ENCODE measurements around the gene ABTB2. TPM values are rescaled to one million over a fixed set of nuclear protein-coding genes. Genes with fewer than 3 reads are reported as not detected.

ABTB2 gene
- total RNA-seq, 2 donors from 2014 or later = 5.8 to 11.1 TPM

- Histone ChIP-seq H3K4me1 (no peaks in the 10 kb centered on the region), H3K4me3 (no peak overlapping the region), H3K36me3 (no peaks in the 10 kb centered on the region), H3K27ac (no peak overlapping the region), H3K9ac (ENCODE audit: low read depth in 2 of 2, low read length in 2 of 2) (no peak overlapping the region), H3K9me3 (no peaks in the 10 kb centered on the region), H3K27me3 (no peaks in the 10 kb centered on the region)
- TF ChIP-seq CTCF (IDR thresholded peaks at IDR 0.05) = no peak
- no peak for DNase-seq
- intact Hi-C loops (cut with DNase I) = no loop called here
These were observed 168.6 kb downstream of the ABTB2 start for GRCh38 chr11:34189191-34189590.

GRCh38 chr11:34188181-34188580, 169.6 kb downstream of the ABTB2 start:
- Histone ChIP-seq H3K4me3 (no peak overlapping the region), H3K9ac (ENCODE audit: low read depth in 2 of 2, low read length in 2 of 2) (no peak overlapping the region), H3K27me3 (no peaks in the 10 kb centered on the region), H3K27ac (no peak overlapping the region), H3K36me3 (no peaks in the 10 kb centered on the region), H3K4me1 (no peaks in the 10 kb centered on the region), H3K9me3 (no peaks in the 10 kb centered on the region)
- intact Hi-C loops (cut with DNase I) = no loop called here
- no peak for TF ChIP-seq CTCF (IDR thresholded peaks at IDR 0.05)
- no peak for DNase-seq

GRCh38 chr11:34185926-34186841, 171.6 kb downstream of the ABTB2 start:
- Histone ChIP-seq H3K4me1 (no peaks in the 10 kb centered on the region), H3K9ac (ENCODE audit: low read depth in 2 of 2, low read length in 2 of 2) (no peak overlapping the region), H3K9me3 (no peaks in the 10 kb centered on the region), H3K36me3 (no peaks in the 10 kb centered on the region), H3K4me3 (no peak overlapping the region), H3K27ac (no peak overlapping the region), H3K27me3 (no peaks in the 10 kb centered on the region)
- no peak for TF ChIP-seq CTCF (IDR thresholded peaks at IDR 0.05)
- intact Hi-C loops (cut with DNase I) = no loop called here
- DNase-seq = no peak

GRCh38 chr11:34184505-34185015, 173.2 kb downstream of the ABTB2 start:
- DNase-seq = no peak
- H3K9ac ChIP-seq (ENCODE audit: low read depth in 2 of 2, low read length in 2 of 2) = no peak overlapping the region

GRCh38 chr11:34183848-34184391, 173.9 kb downstream of the ABTB2 start:
- no peaks in the 10 kb centered on the region for H3K9me3 ChIP-seq
- H3K36me3 ChIP-seq = no peaks in the 10 kb centered on the region
- no peak for TF ChIP-seq CTCF (IDR thresholded peaks at IDR 0.05)
- no peak overlapping the region for H3K9ac ChIP-seq (ENCODE audit: low read depth in 2 of 2, low read length in 2 of 2)
- intact Hi-C loops (cut with DNase I) = no loop called here
- H3K27me3 ChIP-seq = no peaks in the 10 kb centered on the region
- H3K27ac ChIP-seq = no peak overlapping the region
- H3K4me3 ChIP-seq = no peak overlapping the region
- DNase-seq = no peak
- no peaks in the 10 kb centered on the region for H3K4me1 ChIP-seq

More at GRCh38 chr11:34184505-34185015, 173.2 kb downstream of the ABTB2 start:
- H3K36me3 ChIP-seq = no peaks in the 10 kb centered on the region
- no peak overlapping the region for H3K27ac ChIP-seq
- H3K9me3 ChIP-seq = no peaks in the 10 kb centered on the region
- intact Hi-C loops (cut with DNase I) = no loop called here
- no peak overlapping the region for H3K4me3 ChIP-seq
- no peak for TF ChIP-seq CTCF (IDR thresholded peaks at IDR 0.05)
- H3K27me3 ChIP-seq = no peaks in the 10 kb centered on the region
- H3K4me1 ChIP-seq = no peaks in the 10 kb centered on the region
